Dermis blood vessel endothelial cell (primary cell): ENCODE data around the gene PAK2. TPM values are rescaled to one million over a fixed set of nuclear protein-coding genes. Genes with fewer than 3 reads are reported as not detected.
"Not testable (repeated sequence)": the region's sequence is repeated elsewhere in the genome, so short reads cannot be mapped to it uniquely, and the experiment has no call there.

Source experiments
- DNase-seq: peaks from one replicate; pipeline ENCODE4 v3.0.0; 2010
- total RNA-seq: library from RNA; depleted of rRNA; stranded (reverse); fragments of >200 nt; gene quantifications from 2 replicates; pipeline ENCODE4 v1.2.3, GENCODE V29; 2014

Gene PAK2
- total RNA-seq = 81.5 and 186 TPM in 2 replicates

DNA sequence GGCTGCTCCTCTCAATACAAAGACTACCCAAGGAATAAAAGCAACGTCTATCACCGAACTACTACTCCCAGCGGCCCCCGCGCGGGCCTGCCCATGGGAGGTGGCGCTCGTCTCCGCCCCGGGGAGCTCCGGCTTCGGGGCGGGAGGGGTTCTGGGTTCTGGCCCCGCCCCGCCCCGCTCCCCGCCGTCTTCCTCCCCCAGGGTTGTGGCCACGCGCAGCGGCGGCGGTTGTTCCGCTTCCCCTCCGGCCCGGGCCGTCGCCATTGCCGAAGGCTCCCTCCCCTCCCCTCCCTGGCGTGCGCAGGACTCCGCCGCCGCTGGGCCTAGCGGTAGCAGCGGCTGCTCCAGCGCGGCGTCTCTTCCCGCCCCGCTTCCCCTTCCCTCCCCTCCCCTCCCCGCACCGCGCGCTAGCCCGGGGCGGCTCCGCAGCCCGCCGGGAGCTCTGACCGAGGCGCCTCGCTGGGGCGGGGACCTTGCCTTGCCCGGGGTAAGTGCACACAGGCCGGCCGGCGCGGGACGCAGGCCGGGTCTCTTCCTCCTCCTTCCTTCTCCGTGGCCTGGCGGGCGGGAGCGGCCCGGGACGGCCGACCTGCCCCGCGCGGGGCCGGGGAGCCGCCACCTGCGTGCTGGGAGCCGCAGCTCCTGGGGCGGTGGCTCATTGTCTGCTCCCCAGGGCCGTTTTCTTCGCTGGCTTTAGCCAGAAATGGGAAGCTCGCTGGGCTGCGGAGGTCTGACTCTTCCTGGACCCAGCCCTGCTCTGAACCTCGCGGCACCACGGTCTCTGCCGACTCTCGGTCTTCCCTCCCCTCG, at the start of gene PAK2:
Gene PAK2, plus strand, starts transcription at position 187 of the 810 bp plus-strand sequence. CDS start 42,790 bp downstream, outside the sequence.
- peak; percentile 90 for DNase-seq

DNA sequence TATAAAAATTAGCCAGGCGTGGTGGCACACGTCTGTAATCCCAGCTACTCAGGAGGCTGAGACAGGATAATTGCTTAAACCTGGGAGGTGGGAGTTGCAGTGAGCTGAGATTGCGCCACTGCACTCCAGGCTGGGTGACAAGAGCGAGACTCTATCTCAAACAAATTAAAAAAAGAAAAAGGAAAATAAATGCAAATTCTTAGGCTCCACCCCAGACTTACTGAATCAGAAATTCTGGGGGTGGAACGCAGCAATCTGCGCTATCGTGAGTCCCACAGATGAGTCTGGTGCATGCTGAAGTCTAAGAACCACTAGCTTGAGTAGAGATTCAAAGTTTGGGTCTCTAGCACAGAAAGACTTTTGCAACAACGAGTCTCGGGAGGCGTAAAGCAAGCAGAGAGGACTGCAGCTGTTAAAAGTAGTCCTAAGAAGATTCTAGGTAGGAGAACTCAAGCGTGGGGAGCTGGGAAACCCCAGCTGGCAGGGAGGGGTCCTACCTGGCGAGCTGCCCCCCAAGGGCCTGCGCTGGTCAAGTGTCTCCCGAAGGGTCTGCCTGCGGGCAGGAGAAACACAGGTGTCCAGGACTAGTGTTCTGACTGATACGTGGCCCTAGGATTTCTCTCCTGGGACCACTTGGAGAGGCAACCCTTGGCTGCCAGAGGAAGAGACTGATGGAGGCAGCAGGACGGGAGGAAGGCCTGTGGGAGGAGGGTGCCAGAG, 49.6 kb upstream of the PAK2 start:
- no peak for DNase-seq

DNA sequence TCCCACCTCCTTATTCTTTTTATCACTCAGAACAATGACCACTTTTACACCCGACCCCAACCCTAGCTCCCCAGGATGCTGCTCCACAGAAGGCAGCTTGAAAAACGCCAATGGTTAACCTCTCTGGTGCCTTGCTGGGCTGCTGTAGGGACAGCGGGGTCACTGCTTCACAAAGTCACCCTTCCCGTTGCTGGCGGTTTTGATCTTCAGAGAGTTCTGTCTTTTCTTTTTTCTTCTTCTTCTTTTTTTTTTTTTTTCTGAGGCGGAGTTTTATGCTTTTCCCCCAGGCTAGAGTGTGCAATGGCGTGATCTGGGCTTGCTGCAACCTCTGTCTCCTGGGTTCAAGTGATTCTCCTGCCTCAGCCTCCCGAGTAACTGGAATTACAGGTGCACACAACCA, 48.3 kb upstream of the PAK2 start:
- DNase-seq = no peak

DNA sequence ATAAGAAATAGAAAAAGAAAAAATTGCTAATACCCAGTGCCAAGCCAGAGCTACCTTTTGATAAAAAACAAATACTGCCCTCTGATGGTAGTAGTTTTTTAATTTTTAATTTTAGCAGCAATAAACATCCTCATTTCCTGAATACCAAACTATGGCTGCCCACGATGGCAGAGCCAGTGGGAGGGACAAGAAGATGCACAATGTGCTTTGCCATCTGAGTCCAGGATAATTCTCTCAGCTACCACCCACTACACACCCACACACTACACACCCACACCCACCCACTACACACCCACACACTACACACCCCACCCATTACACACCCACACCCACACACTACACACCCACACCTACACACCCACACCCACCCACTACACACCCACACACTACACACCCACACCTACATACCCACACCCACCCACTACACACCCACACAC, 45.4 kb upstream of the PAK2 start:
- peak; percentile 29 for DNase-seq

DNA sequence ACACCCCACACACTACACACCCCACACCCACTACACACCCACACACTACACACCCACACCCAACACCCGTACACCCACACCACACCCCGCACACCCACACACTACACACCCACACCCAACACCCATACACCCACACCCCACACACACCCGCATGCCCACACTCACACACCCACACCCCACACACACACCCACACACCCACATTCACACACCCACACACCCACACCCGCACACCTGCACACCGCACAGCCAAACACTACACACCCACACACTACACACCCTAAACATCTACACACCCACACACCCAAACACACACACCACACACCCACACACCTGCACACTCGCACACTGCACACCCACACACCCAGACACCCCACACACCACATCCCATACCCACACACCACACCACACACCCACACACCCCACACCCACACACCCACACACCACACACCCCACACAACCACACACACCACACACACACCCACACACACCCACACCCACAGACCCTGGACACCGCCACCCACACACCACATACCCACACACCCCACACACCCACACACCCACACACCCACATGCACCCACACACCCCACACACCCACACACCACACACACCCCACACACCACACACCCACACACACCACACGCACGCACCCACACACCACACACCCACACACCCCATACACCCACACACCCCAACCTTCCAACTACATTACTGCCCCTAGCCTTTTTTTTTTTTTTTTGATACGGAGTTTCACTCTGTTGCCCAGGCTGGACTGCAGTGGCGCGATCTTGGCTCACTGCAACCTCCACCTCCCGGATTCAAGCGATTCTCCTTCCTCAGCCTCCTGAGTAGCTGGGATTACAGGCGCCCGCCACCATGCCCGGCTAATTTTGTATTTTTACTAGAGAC, 44.5 kb upstream of the PAK2 start:
- DNase-seq = no peak

DNA sequence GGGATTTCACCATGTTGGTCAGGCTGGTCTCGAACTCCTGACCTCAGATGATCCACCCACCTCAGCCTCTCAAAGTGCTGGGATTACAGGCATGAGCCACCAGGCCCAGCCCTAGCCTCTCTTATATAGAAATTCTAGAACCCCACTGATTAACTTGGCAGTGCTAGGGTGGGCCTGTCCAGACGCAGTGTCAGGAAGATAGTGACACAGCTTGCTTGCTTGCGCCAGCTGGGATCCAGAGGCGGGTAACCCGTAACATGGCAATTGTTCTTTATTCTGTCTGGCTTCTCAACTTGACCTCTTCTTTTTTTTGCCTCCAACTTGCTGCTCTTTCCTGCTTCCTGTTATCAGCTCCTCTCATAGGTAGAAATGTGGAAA, 43.8 kb upstream of the PAK2 start:
- DNase-seq = no peak

DNA sequence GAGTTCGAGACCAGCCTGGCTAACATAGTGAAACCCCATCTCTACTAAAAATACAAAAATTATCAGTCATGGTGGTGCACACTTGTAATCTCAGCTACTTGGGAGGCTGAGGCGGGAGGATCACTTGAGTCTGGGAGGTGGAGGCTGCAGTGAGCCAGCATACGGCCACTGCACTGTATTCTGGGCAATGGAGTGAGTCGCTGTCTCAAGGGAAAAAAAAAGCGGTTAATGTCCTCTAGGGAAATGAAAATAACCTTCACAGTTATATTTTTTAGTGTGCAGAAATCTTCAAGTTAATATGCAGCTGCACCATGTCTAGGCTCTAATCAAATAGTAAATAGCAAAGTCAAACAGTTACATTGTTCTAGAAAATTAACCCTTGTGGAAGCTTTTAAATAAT, 42.4 kb upstream of the PAK2 start:
- no peak for DNase-seq

DNA sequence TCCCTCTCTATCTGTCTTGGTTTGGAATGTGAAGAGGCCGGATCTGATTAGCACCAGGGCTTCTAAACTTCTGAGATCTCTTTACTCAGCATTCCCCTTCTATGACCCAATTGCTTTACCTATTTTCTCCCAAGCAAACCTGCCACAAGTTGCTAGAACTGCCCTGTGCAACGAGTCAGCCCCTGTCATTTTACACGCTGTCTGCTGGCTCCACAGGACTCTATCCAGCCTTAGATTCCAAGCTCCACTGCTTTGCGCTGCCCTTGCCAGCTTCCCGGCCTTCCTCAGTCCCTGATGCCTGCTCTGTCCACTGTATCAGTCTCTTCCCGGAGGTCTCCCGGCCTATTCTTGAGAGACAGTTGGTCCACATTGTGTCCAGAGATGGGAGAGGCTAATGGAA, 39.9 kb upstream of the PAK2 start:
- DNase-seq = no peak

DNA sequence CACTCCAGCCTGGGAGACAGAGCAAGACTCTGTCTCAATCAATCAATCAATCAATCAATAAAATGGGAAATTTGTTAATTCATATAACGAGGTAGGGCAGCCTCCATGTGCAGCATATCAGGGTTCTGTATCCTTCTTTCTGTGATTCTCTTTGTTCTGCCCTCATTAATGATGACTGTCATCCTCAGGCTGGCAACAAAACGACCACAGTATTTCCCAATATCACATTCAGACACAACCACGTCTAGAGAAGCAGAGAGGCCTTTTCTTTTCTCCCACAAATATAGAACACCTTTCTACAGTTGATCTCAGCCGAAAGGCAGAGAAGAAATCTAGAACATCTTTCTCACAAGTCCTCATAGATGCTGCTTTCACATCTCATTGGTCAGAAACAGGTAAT, 38.9 kb upstream of the PAK2 start:
- DNase-seq = no peak

DNA sequence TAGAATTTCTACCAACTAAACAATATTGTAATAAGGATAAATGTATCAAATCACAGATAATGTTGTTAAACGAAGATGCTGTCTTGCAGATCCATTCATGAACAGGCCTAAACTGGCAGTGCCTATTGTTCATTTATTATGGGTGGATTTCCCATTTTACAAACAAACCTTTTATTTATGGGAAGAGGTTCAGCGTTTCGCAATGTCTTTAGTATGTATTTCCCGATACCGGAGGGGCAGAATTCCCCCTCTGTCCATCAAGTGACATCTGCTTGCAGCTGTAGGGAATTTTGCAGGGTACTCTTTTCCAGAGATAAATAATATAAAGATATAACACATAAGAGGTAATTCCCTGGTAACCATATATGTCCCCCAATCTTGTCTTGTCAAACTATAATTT, 33.3 kb upstream of the PAK2 start:
- DNase-seq = no peak

DNA sequence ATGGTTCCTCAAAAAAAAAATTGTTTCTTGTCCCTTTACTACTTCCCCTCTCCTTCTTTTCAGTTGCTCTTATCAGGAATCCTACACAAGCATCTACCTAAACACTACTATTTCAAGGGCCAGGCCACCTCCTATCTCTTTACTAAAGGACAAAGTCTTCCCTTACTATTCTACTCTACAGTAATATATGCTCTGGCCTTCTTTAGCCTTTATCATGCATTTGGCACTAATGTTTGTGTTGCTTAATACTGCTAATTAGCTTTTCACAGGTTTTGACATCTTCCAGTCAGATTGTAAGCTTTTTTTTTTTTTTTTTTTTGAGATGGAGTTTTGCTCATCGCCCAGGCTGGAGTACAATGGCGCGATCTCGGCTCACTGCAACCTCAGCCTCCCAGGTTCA, 32.9 kb upstream of the PAK2 start:
- no peak for DNase-seq

DNA sequence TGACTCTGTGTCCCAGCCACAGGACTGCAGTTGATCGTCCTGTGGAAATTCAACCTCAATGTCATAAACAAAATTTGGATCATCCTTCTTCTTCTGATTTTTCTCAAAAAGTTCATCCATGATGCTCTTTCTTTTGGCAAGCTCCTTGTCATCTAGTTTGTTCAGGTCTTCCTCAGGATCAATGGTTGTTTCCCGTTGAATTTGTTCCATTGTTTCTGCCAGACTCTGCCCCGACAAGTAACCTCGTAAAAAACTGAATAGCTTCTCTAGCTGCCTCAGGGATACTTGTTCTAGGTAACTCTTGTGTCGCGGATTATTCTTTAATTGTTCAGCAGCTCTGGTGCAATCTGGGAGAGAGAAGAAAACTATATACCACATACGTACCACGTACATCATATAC, 32.1 kb upstream of the PAK2 start:
- peak; percentile 65 for DNase-seq

DNA sequence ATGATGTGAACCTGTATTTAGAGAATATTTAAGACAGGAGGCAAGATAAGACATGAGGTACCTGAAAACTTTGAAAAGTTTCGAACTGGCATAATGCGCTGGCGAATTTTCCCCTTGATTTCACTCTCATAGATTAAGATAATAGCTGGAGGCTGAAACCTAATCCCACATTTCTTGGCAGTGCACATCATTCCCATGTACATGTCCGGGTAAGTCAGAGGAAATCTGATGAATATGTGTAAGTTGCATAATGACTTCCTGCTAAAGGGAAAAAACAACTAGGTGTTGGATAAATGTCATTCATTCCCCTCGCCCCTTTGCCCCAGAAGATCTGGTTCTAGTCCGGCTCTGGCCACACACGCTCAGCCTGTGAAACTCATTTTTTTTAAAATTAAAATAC, 31.2 kb upstream of the PAK2 start:
- DNase-seq = peak; percentile 66

DNA sequence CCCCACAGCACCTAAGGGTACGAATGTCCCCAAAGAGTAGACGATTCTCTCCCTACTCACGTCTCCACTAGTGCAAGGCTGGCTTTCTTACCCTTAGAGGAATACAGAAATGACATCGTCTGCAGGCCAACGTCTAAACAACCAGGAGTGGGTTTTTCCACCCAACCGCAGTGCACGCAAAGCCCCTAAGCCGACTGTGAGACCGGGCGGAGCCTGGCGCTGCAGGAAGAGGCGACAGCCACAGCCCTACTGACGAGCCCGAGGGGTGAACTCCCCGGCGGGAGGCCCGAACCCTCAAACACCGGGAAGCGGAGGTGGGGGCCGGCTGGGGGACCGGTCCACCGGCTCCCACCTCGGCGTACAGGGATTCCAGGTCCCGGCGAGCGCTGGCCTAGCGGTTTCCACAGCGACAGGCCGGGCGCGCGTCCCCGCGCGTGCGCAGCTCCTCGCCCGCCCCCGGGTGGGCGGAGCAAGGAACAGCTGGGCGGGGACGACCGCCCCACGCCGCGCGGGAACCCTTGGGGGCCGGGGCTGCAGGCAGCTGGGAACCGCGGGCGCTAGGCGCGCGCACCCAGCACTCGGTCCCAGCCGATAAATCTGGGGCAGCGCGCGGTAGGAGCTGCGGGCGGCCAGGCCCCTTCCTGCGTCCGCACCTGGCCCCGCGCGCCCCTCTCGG, 27.7 kb upstream of the PAK2 start, which contains the start of the genes CEP19 and PIGX:
Gene CEP19, minus strand, starts transcription at position 413 of the 676 bp plus-strand sequence. CDS start 3,593 bp downstream, outside the sequence.
Gene PIGX, plus strand, starts transcription at position 540 of the 676 bp plus-strand sequence.
- DNase-seq = peak; percentile 89

DNA sequence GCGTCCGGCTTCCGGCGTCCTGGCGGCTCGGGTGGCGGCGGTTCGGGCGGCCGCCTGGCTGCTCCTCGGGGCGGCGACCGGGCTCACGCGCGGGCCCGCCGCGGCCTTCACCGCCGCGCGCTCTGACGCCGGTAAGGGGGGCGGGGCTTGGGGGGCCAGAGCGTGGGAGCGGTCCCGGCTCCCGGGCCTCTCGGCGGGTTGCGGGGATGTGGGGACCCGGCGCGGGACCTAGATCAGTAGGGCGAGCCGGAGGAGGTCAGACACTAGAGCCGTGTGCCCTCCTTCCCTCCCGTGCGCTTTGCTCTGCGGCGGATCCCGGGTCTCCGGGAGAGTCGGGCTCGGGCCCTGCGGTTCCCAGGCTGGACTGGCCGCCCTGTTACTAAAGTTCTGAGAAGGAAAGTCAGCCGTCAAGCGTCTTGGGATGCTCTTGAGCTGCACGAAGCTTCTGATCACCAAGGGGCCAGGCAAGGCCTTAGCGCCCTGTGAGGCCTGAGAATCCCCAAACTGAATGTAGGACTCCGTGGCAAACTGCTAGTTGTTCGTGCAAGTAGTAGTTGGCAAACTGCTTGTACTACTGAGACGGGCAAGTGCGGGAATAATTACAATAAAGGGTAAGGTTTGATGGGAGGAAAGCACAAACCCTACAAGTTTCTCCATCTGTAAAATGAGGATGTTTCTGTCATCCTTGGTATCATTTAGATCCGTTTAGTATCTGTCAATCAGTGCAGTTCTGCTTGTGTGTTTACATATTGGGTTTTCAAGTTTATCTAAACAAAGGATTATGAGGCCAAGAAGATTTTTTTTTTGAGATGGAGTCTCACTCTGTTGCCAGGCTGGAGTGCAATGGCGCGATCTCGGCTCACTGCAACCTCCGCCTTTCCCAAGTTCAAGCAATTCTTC, 26.9 kb upstream of the PAK2 start:
- DNase-seq = peak; percentile 63

DNA sequence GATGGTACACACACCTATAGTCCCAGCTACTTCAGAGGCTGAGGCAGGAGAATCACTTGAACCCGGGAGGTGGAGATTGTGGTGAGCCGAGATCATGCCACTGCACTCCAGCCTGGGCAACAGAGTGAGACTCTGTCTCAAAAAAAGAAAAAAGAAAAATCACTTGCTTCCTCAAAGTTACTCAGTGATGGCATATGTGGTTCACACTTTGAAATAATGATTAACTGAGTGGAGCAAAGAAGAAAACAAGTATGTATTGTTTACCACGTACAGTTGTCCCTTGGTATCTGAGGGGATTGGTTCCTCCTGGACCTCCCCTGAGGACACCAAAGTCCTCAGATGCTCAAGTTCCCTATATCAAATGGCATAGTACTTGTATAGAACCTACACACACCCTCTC, 22.5 kb upstream of the PAK2 start:
- not testable (repeated sequence) for DNase-seq

DNA sequence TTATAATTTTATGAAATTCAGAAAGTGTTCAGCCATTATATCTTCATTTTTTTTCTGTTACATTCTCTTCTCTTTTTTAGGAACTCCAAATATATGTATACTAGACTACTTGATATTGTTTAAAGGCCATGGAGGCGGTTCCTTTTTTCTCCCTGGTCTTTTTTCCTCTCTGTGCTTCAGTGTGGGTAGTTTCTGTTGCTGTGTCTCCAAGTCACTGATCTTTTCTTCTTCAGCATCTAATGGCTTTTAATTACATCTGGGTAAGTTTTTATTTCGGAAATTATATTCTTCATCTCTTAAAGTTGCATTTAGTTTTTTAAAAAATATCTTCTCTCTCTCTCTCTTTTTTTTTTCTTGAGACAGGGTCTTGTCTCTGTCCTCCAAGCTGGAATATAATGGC, 18.6 kb upstream of the PAK2 start:
- DNase-seq = no peak

DNA sequence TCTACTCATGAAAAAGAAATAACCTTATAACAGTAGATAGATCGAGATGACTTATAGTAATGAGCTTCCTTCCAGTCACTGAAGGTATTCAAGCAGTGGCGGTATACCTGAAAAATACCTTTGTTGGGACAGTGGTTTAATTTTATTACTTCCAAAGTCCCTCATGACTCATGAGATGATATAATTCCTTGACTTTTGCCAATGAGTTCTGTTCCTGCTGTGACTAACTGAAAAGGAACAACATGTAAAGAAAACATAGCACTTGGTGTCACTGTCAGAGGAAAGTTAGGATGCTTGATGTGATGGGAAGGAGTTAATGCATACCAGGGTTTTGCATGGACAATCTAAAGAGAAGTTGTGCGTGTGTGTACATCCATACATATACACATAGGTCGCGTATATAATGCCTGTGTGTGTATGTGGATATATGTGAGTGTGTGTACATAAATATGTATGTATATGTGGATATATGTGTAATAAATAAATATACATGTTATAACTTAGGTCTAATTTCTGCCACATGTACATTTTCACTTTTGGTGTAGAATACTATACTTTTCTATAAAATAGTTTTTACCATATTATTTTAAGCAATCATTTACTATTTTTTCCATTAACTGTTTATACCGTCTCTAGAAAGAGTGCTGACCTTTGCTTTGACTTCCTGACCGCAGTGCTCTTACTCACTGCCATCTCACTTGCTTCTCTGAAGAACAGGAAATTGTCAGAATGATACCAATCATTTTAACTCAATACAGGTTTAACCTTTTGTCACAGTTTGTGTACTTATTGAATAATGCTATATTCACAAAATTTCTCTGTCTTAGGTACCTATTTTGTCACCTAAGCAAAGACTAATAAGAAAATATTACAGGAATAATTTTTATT, 12.6 kb upstream of the PAK2 start:
- peak; percentile 61 for DNase-seq

DNA sequence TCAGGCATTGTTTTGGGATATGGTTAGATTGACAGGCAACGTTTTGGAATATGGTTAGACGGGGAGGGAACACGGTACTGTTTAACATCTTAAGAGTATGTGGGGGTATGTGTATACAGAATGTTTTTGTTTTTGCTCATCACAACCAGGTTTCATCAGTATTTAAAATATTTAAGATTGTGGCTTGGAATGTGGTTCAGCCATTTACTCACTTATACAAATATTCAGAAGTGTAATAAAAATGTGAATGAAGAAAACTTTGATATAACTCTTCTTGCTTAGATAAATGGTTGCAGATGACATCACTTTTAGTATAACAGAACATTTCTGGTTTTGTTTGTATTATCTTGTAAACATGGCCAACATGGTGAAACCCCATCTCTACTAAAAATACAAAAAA, 3.9 kb upstream of the PAK2 start:
- no peak for DNase-seq
